GM04503 (cell line): Measurements from ENCODE around the gene KRTAP4-4.
A peak's percentile ranks its signal among the peaks of the same experiment; 100 is the strongest.
"Not testable (repeated sequence)": the region's sequence is repeated elsewhere in the genome, so short reads cannot be mapped to it uniquely, and the experiment has no call there.

Experiments
- DNase-seq: peaks from one replicate; pipeline ENCODE4 v3.0.0-alpha.2; 2012; ENCODE audit warnings: low read depth

Gene KRTAP4-4

GRCh38 chr17:41160648-41161047 is at the start of gene KRTAP4-4:
Gene KRTAP4-4 (minus strand): TSS chr17:41160748. CDS start chr17:41160691, 57 bp downstream.
- no peak for DNase-seq

DNA sequence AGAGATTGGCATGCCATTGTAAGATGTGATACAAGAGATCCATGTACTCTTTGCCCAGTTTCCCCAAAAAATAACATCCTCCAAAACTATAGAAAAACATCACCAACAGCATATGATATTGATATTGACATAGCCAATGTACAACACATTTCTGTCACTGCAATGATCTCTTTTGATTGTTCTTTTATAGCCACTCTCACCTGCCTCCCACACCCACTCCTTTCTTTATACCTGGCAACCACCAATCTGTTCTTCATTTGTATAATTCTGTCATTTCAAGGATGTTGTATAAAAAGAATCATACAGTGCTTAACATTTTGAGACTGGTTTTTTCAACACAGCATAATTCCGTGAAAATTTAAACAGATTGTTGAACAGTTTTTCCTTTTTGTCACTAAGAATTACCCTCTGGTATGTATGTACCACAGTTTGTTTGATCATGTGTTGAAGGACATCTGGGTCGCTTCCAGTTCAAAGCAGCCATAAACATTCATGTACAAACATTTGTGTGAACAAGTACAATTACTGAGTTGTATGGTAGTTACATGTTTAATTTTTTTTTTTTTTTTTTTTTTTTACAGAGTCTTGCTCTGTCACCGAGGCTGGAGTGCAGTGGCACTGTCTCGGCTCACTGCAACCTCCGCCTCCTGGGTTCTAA is 39.0 kb upstream of the KRTAP4-4 start:
- no peak for DNase-seq

- no peak for DNase-seq
Measured at GRCh38 chr17:41196068-41196467, 35.5 kb upstream of the KRTAP4-4 start.

DNA sequence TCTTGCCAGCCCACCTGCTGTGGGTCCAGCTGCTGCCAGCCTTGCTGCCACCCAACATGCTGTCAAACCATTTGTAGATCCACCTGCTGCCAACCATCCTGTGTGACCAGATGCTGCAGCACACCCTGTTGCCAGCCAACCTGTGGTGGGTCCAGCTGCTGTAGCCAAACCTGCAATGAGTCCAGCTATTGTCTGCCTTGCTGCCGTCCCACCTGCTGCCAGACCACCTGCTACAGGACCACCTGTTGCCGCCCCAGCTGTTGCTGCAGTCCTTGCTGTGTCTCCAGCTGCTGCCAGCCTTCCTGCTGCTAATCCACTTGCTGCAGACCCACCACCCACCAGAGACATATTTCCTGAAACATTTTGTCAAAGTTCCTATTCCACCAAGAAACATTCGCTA is 29.8 kb upstream of the KRTAP4-4 start:
- DNase-seq: no peak

DNA sequence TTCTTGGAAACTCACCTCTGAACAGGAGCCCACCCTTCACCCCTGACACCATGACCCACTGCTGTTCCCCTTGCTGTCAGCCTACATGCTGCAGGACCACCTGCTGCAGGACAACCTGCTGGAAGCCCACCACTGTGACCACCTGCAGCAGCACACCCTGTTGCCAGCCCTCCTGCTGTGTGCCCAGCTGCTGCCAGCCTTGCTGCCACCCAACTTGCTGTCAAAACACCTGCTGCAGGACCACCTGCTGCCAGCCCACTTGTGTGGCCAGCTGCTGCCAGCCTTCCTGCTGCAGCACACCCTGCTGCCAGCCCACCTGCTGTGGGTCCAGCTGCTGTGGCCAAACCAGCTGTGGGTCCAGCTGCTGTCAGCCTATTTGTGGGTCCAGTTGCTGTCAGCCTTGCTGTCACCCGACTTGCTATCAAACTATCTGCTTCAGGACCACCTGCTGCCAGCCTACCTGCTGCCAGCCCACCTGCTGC is 29.3 kb upstream of the KRTAP4-4 start, which contains the start of gene KRTAP9-1:
Gene KRTAP9-1, plus strand, starts transcription at position 51 of the 482 bp plus-strand sequence. Its CDS starts 0 bp downstream, at position 51.
- DNase-seq: not testable (repeated sequence)

DNA sequence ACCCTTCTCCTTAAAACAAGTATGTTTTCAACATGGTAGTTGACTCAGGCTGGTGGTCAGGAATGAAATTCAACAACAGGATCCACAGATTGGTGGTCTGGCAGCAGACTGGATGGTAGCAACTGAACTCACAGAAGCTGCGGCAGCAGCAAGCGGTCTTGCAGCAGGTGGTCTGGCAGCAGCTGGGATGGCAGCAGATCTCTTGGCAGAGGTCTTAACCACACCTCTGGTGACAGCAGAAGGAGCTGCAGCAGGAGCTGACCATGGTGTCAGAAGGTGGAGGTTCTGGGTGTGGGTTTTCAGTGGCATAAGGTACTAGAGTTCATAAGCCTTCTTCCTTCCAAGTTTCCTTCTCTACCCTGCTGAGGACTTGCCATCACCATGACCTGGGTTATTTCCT is 26.3 kb upstream of the KRTAP4-4 start:
- DNase-seq: no peak

GRCh38 chr17:41185001-41185400 is 24.5 kb upstream of the KRTAP4-4 start:
- no peak for DNase-seq

DNA sequence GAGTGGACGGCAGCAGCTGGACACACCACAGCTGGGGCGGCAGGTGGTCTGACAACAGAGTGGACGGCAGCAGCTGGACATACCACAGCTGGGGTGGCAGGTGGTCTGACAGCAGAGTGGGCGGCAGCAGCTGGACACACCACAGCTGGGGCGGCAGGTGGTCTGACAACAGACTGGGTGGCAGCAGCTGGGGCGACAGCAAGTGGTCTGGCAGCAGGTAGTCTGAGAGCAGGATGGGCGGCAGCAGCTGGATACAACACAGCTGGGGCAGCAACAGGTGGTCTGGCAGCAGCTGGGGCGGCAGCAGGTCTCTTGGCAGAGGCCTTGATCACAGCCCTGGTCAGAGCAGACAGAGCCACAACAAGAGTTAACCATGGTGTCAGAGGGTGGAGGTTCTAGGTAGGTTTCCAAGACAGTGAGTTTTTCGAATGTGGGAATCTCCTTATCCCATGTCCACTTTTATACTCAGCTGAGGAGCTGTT is 24.0 kb upstream of the KRTAP4-4 start, which contains the start of gene KRTAP4-1:
Gene KRTAP4-1, minus strand, starts transcription at position 432 of the 482 bp plus-strand sequence. Its CDS starts 57 bp downstream, at position 375.
- no peak for DNase-seq

DNA sequence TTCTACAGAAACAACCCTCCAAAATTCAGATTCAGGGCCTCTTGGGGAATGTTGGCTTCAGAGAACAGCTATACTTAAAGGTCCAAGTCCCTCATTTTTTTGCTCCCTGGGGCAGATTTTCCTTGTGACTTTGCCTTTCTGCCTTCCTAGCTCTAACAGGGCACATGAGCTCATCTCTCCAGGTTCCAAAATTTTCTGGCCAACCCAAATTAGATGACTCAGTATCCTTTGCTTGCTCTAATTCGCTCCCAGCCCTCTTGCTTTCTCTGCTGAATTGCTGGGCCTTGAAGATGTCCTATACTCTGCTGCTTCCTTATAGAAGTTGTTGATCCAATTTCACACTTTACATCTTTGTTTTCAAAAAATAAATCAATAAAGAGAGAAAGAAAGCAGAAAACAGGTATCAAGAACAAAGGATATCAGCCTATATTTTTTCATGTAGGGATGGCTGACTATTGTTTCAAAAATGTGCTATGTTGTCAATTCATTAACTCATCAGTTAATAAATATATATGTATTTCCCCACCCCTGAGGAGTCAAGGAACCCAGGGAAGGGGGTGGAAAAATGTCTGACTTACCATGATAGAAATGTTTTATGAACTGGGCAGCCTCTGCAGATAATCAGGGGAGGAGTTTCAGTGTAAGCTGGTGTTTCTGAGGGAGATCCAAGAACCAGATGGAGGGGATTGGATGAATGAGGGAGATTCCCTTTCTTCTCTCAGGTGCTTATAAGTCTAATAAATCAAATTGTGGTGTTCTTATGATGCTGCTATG is 18.5 kb upstream of the KRTAP4-4 start:
- DNase-seq: peak; percentile 28

DNA sequence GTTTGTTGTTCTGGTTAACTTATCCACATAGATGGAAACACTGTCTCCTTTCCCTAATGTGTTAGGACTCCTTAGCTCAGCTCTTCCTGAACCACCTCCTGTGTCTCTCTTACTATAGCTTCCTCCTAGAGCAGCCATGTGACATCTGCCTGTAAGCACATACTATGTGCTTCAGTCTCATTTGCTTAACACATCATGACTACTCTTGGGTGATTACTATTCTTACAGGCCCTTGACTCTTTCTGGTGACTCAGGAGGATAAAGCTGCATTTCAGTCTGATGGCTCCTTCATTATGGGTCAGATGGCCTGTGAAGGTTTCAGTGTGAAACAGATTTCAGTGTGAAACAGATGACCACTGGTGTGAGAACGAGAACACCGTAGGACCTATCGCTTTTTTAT is 17.8 kb upstream of the KRTAP4-4 start:
- DNase-seq: peak; percentile 27

DNA sequence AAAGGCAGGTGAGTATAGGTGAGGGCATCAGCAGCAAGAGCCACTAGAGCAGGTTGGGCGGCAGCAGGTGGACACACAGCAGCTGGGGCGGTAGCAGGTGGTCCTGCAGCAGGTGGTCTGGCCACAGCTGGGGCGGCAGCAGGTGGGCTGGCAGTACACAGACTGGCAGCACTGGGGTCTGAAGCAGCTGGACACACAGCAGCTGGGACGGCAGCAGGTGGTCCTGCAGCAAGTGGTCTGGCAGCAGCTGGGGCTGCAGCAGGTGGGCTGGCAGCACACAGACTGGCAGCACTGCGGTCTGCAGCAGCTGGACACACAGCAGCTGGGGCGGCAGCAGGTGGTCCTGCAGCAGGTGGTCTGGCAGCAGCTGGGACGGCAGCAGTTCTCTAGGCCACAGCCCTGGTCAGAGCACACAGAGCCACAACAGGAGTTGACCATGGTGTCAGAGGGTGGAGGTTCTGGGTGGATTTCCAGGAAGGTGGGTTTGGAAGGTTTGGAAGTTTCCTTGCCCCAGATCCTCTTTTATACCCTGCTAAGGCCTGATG is 17.3 kb upstream of the KRTAP4-4 start, which contains the start of gene KRTAP4-2:
Gene KRTAP4-2, minus strand, starts transcription at position 495 of the 545 bp plus-strand sequence. Its CDS starts 57 bp downstream, at position 438.
- no peak for DNase-seq

DNA sequence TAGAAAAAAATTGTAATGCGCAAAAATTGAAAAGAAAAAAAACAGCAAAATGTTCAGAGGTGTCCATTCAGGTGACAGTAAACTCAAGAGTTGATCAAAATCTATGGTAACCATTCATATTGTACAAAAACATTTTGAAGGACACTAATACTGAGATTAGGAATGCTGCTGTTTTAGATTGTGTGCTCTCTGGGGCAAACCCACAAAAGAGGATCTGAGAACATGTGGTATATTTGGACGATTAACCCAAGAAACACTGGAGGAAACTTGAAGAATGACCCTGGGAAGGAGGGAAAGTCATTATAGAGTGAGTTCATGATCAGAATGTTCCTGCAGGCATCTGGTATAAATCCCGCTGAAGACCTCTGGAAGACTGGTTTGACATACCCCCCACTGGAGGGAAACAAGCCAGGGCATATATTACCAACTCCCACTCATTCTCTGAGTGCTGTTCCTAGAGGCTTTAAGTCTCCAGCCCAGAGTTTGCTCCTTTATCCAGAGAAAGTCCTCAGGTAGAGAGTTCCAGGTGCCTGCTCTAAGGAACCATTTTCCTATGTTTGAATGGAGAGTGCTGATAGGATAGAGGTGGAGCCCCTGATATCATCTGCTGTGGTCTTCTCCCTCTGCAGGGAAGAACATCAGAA is 16.3 kb upstream of the KRTAP4-4 start:
- no peak for DNase-seq

GRCh38 chr17:41171886-41172285 is 11.3 kb upstream of the KRTAP4-4 start:
- DNase-seq: no peak

GRCh38 chr17:41168121-41168520 is 7.6 kb upstream of the KRTAP4-4 start, which contains the start of gene KRTAP4-3:
Gene KRTAP4-3 (minus strand): TSS chr17:41168221. CDS start chr17:41168172, 49 bp downstream.
- DNase-seq: no peak

GRCh38 chr17:41167561-41167960 is 7.0 kb upstream of the KRTAP4-4 start:
- DNase-seq: no peak

GRCh38 chr17:41163828-41164227 is 3.3 kb upstream of the KRTAP4-4 start:
- no peak for DNase-seq

DNA sequence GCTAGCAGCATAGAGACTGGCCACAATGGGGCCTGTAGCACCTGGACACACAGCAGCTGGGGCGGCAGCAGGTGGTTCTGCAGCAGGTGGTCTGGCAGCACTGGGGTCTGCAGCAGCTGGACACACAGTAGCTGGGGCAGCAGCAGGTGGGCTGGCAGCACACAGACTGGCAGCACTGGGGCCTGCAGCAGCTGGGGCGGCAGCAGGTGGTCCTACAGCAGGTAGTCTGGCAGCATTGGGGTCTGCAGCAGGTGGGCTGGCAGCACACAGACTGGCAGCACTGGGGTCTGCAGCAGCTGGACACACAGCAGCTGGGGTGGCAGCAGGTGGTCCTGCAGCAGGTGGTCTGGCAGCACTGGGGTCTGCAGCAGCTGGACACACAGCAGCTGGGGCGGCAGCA is 358 bp downstream of the KRTAP4-4 start:
- not testable (repeated sequence) for DNase-seq

- DNase-seq: no peak
Measured at GRCh38 chr17:41153856-41154255, 6.7 kb downstream of the KRTAP4-4 start.

DNA sequence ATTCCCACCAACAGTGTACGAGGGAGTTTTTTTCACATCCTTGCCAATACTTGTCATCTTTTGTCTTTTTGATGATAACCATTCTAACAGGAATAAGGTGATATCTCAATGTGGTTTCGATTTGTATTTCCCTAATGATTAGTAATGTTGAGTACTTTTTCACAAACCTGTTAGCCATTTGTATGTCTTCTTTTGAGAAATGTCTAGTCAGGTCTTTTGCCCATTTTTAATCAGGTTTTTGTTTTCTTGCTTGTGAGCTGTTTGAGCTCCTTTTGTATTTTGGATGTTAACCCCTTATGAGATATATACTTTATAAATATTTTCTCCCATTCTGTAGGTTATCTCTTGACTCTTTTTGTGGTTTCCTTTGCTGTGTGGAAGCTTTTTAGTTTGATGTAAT is 9.0 kb downstream of the KRTAP4-4 start:
- DNase-seq: no peak

DNA sequence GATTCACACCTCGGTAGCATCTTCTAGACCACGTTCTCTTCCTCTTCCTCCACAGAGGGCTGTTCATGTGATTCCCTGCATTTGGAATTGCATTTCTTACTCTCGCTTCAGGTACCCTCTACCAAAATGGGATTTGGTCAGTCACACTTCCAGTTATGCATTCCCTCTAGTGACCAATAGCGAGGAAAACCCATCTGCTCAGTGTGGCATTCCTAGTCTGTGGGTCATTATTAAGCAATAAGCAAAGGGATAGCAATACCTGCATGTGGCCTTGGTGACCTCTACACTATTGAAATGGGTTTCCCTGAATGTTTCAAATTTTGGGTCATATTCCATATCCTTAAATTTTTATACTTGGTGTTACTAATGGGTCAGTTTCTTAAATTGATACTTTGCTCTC is 10.5 kb downstream of the KRTAP4-4 start:
- no peak for DNase-seq

DNA sequence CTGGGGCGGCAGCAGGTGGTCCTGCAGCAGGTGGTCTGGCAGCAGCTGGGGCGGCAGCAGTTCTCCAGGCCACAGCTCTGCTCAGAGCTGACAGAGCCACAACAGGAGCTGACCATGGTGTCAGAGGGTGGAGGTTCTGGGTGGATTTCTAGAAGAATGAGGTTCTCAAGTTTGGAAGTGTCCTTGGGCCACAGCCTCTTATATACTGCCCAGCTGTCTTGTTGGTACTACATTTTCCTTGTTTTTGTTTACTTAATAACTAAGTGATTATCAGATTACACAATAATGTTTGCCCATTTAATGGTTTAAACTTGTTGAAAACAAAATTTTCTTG is 10.9 kb downstream of the KRTAP4-4 start, which contains the start of gene KRTAP4-5:
Gene KRTAP4-5, minus strand, starts transcription at position 174 of the 334 bp plus-strand sequence. Its CDS starts 58 bp downstream, at position 116.
- no peak for DNase-seq
